Putamen (tissue), 1 donor: Measurements from ENCODE around the gene CAPS.
A peak's percentile ranks its signal among the peaks of the same experiment; 100 is the strongest.

Source experiments
- DNase-seq: peaks from one replicate; pipeline ENCODE4 v3.0.0-alpha.2; 2016; ENCODE audit warnings: low spot score

Gene CAPS

DNA sequence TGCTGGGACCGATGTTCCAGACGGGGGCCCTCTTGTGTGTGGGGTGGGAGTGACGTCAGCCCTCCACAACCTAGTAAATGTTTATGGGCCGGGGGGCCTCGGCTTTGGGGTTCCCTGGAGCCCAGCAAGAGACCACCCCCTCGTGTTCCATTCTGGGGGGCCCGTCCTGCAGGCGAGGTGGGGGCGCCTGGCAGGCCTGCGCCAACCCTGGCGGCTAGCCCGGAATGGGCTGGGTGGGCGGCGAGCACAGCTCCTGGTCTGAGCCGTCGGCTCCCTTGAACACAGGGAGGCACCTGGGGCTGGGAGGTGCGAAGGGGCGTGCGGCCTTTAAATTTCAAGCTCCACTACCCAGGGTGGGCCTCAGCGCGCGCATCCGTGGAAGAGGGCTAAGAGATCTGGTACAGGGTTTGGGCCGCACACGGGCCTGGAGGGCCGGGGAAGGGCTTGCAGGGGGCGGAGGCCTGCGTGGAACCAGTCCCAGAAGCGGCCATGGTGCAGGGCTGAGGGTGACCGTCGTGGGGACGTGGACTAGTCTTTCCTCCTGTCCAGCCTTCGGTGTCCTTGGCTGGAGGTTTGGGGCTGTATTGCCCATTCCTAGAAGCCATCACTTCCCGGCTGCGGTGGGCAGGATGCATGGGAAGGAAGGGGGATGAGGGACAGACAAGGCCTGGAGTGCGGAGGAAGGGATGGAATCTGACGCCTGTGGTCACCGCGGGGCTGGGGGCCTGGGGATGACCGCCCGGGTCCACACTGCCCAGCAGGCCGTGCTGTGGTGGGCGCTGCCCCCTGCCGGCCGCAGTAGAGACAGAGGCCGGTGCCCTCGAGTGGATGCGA is 21.9 kb upstream of the CAPS start:
- no peak for DNase-seq

DNA sequence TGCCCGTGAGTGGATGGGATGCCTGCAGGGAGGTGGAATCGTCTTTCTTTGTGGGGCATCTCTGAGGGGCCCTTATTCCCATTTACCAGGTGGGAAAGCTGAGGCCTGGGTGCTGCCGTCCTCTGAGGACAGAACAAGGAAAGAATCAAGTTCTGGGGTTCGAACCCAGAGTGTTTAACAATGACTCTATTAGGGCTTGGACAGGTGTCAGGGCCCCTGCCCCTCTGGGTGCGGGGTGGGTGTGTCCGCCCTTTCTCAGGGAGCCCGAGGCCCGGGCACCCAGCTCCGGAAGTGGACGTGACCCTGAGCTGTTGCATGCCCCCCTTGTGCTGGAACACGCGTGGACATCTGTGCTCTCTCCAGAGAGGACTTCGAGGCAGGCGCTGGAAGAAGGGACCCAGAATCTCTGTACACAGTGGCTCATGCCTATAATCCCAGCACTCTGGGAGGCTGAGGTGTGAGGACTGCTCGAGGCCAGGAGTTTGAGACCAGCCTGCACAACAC is 21.2 kb upstream of the CAPS start:
- DNase-seq: no peak

DNA sequence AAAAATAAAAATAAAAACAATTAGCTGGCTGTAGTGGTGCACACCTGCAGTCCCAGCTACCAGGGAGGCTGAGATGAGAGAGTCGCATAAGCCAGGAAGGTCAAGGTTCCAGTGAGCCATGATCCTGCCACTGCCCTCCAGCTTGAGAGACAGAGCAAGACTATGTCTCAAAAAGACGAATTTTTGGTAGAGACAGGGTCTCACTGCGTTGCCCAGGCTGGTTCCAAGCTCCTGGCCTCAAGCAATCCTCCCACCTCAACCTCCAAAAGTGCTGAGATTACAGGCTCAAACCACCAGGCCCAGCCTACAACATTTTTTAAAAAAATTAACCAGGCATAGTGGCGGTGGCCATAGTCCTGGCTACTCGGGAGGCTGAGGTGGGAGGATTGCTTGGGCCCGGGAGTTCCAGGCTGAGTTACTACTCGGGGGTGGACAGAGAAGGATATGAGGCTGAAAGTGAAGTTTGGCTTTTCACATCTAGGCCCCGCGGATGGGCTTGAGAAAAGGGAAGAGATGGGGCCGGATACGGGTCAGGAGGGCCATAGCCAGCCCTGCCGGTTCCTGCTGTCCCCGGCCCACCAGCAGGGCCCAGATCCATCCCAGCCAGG is 20.7 kb upstream of the CAPS start:
- DNase-seq: no peak

DNA sequence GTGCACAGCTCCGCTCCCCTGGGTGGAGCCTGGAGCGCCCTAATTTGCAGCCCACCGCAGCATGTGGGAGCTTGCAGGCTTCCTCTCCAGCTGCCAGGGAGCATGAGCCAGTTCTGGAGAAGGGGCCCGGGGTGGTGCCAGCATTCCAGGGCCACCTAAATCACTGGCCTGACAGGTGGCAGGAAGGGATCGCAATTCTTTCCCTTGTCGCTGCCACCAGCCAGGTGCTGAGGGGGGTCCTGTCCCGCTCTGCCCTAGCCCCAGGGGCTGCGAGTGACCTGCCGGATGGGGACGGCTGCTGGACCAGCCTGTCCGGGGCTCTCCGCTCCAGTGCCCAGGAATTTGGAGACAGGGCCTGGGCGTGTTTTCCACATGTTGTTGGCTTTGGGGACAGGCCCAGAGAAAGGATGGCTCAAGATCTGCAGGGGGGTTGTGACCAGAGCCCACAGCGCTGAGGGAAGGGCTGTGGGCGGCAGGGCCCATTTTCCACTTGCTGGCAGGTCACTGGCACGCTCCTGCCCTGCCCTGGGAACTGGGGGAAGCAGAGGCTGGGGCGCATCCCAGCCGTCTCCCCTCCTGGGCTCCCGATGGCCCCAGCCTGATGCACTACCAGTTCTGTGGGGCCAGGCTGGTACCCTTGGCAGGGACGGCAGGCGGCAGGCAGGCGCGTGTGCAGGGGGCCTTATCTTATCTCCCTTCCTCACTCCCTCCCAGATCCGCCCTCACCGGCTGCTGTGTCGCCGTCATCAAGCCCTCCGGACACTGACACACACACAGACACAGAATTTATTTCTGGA is 19.9 kb upstream of the CAPS start:
- DNase-seq: no peak

DNA sequence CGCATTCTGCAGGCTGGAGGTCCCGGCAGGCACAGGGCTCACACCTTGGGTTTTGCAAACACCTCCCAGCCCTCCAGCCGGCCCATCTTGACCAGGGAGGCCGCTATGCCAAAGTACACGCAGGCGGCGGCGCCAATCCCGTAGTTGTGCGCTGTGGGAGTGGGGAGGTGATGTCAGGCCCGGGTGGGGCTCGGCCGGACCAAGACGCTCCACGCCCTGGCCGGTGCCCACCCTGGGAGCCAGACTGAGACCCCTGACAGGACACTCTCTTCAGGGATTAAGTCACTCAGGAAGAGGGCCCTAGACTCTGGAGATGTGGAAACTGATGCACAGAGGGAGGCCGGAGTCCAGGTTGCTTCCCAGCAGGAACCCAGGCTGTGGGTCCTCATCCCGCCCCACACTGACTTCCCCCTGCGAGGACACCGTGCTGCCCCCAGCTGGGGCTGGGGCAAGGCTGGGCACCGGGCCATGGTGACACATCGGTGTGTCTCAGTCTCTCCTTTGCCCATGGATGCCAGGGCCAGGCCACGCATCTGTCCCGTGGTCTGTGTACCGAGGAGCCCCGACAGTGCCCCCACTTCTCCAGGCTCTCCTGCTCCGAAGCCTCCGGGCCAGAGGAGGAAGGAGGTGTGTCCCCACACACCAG is 19.2 kb upstream of the CAPS start:
- DNase-seq: no peak

DNA sequence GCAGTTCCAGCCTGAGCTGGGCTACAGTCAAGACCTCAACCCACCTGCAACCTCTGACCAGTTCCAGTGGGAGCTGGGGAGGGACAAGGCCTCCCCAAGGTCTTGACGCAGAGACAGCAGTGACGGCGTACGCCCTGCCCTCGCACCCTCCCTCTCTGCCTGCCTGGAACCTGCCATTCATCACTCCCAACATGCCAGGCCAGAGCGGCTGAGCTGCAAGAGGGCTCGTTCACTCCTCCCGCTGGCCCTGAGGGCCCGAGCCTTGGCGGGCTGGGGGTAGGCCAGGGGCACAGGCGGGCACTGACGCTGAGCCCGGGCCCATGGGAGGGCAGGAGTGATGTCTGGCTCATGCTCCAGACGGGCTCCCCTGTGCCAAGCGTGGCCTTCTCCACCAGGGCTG is 18.6 kb upstream of the CAPS start:
- DNase-seq: no peak

DNA sequence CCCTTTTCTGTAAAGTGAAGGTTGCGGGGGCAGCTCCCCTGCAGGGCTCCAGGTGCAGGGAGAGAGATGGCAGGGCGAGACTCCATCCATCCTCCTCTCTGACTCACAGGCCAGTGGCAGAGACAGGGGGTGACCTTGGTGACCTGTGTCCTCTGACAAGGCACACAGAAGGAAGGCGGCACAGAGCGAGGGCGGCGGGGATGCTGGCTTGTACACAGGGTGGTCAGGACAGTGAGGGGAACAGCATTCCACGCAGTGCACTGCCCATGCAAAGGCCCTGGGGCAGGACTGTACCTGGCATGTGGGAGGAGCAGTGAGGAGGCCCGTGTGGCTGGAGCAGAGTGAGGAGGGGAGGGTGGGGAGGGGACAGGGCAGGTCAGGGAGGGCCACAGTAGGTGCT is 18.2 kb upstream of the CAPS start:
- DNase-seq: no peak

DNA sequence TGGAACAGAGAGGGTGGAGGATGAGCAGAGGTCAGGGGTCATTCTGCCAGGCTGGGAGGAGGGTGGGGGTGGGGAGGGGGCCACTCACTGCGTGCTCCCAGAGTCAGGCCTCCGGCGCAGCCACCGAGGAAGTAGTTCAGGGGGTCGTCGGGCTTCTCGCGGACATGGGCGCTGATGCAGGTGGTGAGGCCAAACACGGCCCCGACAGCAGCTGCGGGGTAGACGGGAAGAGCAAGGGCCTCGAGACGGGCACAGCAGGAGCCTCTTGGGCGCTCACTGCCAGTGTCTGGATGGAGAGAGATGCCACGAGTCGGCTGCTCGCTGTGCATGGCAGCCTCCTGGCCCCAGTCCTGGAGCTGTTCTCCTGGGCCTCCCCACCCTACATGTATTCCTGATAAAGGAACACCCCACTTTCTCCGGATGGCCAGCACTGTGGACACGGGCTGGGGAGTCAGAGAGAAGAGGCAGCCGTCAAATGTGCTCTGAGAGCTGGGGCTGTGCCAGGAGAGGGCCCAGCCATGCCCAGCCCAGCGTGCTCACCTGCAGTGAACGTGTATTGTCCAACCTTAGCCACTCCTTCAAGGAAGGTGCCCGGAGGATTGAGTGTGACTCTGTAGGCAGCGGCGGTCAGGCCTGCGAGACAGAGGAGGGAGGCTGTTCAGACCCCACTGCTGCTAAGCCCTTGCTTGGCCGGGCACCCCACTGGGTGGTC is 17.5 kb upstream of the CAPS start:
- DNase-seq: no peak

DNA sequence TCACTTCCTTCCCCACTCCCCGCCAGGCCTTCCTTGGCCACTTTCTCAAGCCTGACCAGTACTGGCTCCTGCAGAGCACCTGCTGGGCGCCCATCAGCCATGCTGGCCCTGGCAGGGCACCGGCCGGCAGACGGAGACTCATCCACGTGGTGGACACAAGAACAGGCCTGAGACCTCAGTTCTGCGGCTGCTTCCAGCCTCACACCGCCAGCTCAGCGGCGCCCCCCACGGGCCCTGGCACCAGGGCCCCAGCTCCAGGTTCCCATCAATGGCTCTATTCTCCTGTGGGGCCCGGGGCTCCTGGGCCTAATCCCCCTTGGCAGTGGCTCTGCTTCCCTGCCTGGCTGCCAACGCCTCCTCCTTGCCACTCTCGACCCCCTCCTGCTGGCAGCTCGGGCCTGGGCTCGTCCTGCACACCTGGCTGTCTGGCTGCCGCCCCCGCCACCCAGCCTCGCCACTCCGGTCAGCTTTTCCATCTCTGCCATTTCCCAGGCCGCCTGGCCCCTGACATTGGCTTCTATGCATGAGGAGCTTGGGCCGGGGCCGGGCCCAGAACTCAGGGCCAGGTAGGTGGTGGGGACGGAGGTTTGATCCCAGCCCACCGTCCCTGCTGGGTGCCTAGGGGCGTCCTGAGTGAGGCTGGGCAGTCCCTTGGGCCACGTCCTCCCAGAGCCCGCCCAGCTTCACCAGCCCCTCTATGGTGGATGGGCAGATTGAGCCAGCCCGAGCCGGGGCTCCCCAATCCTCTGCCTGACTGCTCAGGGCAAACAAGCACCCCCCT is 16.7 kb upstream of the CAPS start:
- DNase-seq: no peak

DNA sequence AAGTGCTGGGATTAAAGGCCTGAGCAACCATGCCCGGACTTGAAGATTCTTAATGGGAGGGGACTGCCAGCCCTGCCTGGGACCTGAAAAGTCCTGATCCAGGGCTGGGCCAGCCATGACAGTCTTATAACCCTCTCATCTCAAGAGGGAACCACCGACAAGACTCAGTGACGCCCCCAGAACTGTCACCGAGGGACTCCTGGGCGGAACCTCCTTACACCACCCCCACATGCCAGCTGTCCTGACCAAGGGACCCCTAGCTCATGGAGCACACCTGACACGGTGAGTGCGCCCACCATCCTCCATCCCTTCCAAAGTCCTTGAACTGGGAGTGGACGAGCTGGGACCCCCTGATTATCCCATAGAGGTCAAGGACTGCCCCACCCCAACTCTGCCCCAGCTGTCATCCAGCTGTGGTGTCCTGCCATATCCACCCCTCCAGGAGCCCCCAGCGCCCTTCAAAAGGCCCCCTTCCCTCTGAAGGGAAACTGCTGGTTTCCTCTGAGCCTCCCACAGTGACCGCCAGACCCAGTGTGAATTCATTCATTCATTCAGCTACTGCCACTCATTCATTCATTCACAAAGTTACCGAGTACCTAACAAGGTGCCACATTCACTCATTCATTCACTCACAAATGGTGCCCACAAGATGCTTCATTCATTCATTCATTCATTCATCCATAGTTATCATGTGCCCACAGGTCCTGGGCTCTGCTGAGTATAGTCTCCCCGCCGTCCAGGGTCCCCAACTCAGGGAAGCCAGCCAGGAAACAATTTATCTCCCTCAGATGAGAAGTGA is 14.1 kb upstream of the CAPS start:
- DNase-seq: no peak

DNA sequence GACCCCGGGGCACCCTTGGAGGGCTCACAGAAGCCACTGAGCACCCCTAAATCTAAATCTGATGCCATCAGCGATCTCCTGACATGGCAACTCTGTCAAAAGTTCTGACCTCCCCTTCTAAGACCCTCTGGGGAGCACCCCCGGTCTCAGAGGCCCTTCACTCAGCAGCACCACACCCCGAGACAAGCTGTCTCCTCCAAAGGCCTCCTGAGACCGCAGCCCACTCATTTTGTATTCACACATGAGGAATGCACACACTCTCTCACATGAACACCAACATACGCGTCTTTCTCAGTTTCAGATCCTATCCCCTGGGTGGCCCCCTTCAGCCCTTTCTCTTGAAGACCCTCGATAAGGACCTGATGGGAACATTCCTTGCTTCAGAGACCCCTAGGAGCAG is 13.1 kb upstream of the CAPS start:
- no peak for DNase-seq

DNA sequence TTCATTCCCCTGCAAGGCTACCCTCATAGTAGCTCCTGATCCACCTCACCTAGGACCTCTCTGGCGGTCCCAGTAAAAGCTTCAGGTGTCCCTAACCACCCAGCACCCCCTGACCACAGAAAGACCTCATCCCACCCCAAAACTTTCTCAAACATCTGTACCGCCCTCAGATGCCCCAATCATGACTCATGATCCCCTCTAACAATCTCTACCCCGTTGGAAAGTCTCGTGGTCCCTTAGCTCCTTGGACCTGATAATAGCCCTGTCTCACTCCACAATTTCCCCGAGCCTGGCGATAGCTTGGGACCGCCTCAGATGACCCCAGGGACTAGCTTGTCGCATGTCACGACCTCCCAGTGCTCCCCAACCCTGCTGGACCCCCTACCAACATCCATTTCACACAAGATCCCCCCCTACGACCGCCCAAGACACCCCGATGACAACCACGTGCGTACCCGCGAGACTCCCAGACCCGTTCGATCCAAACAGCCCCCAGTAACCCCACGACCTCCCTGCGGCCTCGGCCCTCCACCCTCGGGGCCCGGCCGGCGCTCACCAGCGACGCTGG is 10.9 kb upstream of the CAPS start:
- DNase-seq: no peak

DNA sequence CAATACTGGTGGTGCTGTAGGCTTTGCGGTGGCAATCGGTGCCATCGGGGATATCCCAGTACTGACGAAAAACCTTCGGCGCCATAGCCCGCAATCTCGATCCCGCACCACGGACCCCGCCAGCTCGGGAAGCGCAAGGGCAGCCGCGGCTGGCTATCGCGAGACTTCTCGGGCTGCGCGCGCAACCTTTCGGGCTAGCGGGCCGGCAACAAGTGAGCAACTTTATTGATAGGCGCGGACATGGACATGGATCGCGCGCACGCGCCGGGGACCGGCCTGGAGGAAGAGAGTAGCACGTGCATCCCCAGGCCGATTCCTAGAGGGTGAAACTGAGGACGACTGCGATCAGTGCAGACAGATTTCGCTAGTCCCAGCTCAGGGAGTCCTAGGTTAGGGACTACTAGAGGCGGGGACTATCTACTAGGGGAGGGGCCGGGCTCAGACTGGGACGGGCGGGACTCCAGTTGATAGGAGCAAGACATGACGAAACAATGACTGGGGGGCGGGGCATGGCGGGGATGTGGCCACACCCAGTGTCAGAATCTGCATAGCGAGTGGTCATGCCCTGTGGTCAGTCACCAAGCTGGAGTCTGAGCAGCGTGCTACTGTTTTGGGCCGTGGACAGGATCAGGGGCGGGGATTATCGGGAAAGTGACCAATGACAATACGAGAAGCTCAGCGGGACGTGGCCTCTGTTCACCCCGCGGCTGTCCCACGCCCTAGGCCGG is 10.3 kb upstream of the CAPS start, which contains the start of gene NDUFA11:
Gene NDUFA11 (minus strand): TSS at position 167 of the 728 bp plus-strand sequence. CDS start 82 bp downstream, at position 85.
- DNase-seq: no peak

DNA sequence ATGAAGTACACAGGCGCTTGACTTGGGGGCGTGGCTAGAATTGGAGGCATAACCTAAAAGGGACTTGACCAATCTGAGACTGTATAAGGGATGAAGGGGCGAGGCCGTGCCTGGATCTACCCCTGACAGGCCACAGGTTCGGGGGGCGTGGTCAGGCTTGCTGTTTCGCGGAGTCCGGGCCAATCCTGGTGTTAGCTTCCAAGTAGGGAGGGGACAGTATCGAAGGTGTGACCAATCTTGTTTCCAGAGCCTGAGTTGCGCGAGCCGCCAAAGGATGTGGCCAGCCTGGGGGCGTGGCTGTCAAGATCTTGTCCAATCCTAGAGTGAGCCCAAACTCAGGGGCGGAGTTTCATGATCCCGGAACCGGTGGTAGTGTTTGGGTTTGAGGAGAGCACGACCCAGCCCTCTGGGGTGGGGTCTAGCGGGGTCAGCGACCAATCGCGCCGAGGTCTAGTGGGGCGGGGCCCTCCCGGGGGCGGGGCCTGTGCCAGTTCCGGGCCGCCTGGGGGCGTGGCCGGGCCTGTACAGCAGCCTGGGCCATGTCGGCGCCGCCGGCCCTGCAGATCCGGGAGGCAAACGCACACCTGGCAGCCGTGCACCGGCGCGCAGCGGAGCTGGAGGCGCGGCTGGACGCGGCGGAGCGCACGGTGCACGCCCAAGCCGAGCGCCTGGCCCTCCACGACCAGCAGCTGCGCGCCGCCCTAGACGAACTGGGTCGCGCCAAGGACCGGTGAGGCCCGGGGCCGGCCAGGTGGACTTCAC is 9.5 kb upstream of the CAPS start, which contains the start of gene VMAC:
Gene VMAC (plus strand): TSS at position 521 of the 762 bp plus-strand sequence. CDS start 19 bp downstream, at position 540.
- DNase-seq: peak; percentile 100

DNA sequence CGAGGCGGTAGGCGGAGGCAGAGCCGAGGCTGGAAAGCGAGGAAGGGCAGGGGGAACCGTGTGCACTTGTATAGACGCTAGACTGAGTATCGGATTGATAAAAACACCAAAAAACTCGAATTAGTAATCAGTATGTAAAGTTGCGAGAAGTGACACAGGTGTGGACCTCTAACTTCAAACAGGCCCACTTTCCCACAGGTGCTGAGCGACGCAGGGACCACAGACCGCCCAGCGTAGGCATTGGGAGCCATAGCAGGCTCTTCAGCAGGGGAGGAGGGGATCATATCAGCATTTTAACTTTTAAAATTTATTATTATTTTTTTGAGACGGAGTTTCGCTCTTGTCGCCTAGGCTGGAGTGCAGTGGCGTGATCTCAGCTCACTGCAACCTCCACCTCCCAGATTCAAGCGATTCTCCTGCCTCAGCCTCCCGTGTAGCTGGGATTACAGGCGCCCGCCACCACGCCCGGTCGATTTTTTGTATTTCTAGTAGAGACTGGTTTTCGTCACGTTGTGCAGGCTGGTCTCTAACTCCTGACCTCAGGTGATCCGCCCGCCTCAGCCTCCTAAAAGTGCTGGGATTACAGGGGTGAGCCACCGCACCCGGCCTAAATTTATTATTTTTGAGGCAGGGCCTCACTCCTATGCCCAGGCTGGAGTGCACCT is 8.8 kb upstream of the CAPS start:
- DNase-seq: no peak

DNA sequence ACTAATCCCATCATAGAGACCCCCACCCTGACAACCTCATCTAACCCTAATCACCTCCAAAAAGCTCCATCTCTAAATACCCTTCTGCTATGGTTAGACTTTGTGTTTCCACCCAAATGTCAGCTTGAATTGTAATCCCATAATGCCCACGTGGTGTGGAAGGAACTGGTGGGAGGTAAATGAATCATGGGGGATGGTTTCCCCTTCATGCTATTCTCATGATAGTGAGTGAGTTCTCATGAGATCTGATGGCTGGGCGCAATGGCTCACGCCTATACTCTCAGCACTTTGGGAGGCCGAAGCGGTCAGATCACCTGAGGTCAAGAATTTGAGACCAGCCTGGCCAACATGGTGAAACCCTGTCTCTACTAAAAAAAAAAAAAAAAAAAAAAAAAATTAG is 6.8 kb upstream of the CAPS start:
- peak; percentile 40 for DNase-seq

DNA sequence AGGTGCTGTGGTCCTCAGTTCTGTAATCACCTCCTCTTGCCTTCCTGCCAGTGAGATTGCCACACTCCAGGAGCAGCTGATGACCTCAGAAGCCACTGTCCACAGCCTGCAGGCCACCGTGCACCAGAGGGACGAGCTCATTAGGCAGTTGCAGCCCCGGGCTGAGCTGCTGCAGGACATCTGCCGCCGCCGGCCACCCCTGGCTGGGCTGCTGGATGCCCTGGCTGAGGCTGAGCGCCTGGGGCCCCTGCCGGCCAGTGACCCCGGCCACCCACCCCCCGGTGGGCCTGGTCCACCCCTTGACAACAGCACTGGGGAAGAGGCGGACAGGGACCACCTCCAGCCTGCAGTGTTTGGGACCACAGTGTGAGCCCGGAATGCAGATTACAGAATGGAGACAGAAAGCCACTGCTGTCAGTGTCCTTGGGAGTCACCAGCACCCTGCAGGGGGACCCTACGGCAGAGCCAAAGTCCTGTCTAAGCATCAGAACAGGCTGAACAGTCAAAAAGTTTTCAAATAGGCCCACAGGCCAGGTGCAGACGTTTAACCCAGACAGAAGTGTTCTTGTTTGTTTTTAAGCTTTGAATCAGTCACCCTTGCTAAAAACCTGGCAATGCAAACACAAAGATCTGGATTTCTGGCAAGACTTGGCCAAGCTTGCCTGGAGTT is 5.1 kb upstream of the CAPS start:
- no peak for DNase-seq
